Effector CD4-positive, alpha-beta T cell (primary cell): ENCODE data around the gene PCGF3.
"Not testable (repeated sequence)": the region's sequence is repeated elsewhere in the genome, so short reads cannot be mapped to it uniquely, and the experiment has no call there.

Experiments
- DNase-seq: peaks from one replicate; pipeline ENCODE4 v3.0.0-alpha.2; 2020

The PCGF3 gene

DNA sequence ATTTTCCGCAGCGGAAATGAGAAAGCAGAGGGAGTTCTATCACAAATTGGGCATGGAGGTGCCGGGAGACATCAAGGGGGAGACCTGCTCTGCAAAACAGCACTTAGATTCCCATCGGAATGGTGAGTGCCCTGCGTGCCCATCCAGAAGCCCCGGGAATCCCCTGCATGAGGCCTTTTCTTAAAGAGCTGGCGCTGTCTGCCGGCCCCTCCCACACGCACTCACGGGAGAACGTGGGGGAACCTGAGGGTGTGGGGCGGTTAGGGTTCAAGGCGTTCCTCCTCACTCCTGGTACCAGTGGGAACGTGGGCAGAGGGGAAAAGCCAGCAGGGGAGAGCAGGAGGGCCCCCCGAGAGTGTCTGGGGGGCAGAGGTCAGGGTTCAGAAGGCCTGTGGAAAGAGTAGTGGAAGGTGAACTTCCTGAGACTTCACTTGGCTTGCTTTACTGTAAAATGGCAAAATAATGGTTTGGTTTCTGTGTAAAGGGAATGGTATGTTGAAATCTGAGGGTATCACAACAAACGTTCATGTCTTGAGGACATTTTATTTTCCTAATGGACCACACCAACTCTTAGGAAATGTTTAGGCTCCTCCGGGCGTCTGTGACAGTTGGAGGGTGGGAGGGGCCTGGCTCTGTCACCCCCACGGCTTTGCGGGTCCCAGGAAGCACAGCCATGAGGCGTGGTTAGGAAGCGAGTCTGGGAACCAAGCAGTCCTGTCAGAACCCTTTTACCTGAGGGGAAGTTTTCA lies 38.0 kb downstream of the PCGF3 start:
- no peak for DNase-seq

DNA sequence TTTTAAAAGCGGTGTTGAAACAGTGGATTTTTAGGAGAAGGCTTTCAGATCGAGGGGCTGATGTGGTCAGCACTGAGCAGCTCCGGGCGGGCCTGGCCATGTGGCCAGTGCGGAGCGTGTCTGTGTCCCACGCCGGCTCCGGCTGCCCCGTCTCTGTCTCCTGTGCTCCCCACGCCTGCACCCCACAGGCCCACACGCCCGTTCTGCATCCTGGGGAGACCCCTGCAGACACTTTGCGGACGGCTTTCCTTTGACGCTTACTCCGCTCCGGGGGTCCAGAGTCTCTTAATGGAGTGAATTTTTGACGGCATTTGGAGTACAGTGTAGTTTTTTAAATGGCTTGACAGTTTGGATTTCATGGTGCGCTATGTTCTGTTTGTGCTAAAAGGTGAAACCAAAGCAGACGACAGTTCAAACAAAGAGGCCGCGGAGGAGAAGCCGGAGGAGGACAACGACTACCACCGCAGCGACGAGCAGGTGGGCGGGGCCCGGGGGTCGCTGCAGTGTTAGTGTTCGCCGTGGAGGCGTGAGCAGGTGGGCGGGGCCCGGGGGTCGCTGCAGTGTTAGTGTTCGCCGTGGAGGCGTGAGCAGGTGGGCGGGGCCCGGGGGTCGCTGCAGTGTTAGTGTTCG lies 38.7 kb downstream of the PCGF3 start:
- no peak for DNase-seq

DNA sequence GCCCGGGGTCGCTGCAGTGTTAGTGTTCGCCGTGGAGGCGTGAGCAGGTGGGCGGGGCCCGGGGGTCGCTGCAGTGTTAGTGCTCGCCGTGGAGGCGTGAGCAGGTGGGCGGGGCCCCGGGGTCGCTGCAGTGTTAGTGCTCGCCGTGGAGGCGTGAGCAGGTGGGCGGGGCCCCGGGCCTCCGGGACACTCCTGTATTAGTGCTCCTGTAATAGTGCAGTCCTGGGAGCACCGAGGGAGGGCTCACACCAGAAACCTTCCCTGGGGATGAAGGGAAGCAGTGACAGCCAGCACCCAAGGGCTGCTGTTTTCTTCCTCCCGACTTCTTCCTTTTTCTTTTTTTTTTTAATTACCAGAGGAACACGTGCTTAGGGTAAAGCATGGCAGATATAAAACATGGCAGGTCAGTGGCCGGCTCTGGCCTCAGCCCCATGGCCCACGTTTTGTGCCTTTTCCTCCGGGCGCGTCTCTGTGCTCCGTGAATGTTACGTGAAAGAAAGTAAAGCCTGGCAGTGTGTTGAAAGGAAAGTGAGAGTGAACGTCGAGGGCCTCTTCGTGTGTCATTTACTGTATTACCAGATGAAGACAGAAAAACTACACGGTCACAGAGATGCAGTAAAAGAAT lies 42.0 kb downstream of the PCGF3 start:
- DNase-seq = no peak

DNA sequence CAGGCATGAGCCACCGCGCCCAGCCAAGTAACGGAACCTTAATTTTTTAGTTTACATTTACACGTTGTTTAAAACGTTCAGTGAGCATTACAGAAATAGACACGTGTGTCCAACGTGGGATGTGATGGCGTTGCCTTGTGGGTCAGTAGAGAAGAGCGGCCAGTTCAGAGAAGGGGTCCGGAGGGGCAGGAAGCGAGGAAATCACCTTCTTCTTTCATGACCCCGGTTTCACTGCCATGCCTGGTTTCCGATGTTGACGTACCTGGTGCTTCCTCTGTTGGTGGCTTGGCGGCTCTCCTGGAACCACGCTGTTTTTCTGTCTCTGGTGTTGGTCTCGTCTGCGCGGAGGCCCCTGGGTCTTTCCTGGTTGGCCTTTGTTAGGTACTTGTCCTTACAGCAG lies 42.8 kb downstream of the PCGF3 start:
- DNase-seq = no peak

DNA sequence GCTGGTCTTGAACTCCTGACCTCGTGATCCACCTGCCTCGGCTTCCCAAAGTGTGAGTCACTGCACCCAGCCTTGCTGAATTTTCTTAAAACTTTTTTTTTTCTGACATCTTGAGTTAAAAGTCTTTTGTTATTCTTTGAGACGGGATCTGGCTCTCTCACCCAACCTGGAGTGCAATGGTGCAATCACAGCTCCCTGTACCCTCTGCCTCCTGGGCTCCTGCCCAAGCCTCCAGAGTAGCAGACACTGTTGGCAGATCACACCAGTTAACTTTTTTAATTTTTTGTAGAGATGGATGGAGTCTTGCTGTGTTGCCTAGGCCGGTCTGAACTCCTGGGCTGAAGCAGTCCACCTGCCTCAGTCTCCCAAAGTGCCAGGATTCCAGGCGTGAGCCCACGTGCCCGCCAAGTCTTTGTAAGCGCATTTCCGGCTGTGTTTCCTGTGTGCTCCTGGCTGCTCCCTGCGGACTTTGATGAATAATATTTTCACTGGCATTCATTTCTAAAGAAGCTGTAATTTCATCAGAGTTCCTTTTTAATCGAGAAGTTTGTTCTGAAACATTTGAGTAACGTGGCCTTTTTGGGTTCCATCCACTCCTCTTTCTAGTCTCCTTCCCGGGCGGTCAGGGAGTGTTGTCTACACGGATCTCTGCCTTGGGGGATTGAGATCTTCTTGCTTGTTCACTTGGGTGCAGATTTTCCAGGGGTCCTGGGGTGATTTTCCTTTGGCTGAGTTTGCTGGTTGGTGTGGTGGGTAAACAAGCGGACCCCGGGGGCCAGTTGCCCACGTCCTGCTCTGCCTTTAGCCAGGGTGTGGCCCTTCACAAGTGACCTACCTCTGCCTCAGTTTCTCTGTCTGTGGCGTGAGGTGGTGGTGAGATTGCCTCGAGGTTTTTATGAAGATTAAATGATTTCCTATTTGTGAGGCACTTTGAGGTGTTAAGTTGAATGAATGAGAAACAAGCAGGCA lies 44.4 kb downstream of the PCGF3 start:
- no peak for DNase-seq

DNA sequence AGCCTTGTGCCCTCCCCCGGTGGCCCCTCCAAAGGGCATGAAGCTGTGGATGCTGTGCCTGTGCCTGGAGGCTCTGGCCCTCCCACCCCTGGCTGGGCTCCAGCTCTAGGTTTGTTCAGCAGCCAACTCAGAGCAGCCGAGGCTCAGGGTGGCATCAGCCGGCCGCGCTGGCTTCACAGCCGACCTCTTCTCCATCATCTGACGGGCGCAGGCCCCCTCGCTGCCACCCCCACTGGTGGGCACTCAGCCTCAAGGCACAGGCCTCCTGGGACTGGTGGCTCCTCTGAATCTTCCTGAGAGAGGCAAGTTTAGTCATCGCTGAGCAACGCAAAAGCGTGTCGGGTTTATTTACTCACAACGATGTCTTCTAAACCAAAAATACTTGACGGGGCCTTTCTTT lies 46.0 kb downstream of the PCGF3 start:
- no peak for DNase-seq

DNA sequence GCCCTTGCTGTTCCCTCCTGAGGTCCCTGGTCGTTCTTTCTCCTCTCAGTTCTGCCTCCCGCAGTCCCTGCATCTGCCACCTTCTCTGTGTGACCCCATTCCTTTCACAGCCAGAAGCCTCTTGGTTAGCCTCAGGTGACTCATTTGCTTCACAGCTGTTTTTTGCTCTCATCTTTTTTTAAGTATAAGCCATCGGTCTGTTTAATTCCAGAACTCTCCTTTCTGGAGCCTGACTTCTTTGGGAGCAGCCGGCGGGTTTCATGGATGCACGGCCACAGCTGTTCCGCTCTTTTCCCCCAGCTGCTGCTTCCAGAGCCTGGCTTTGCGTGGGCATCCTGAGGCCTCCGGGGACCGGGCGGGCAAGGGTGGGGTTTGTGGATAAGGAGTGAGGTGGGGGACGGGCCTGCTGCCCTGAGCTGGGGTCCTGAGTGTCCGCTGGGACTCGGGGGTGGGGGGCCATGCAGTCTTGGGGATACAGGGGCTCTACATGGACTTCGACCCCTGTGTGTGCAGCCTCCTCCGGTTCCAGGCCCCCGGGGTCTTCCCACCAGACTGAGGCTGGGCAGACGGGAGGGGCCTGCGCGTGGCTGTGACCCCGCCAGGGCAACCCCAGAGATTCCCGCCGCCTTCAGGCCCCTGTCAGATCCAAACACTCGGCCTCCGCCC lies 46.7 kb downstream of the PCGF3 start:
- no peak for DNase-seq

DNA sequence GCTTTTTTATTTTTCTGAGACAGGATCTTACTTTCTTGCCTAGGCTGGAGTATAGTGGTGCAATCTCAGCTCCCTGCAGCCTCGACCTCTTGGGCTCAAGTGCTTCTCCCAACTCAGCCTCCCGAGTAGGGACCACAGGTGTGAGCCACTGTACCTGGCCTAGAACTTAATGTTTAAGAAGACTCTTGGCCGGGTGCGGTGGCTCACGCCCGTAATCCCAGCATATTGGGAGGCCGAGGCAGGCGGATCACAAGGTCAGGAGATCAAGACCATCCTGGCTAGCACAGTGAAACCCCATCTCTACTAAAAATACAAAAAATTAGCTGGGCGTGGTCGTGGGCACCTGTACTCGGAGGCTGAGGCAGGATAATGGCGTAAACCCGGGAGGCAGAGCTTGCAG lies 47.6 kb downstream of the PCGF3 start:
- DNase-seq = not testable (repeated sequence)

DNA sequence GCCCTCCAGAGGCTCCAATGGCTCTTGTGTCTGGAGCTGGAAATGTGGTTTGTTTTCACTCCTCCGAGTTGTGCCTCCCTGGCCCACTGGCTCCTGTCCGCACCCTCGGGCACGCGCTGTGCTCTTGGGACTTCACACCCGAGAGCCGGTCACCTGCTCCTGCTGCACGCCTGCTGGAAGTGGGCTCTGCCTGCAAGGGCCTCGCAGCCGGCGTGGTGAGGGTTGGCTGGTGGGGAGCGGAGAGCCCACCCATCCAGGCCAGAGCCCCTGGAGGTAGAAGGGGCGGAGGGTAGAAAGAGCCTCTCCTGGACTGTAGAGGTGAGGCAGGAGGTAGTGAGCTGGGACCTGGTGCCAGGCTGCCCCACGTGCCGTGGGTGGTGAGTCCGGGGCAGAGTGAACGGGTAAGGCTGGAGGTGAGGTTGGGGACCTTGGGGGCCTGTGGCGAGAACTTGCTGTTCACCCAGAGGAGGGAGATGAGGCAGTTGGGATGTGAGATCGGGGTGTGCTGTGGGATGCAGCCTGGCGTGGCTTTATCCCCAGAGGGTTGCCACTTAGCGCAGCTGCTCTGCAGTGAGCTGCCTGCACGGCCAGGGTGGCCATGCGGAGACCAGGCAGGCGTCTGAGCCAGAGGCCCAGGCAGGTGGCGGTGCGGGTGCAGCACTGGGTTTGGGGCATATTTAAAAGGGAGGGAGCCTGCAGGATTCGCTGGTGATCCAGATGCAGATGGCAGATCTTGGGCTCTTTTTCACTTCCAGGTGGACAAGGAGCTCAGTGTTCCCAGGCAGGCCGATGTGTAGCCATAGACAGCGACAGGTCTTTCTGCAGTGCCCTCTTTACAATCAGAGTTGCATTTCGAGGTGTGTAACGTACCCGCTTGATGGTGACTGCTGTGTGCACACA lies 48.8 kb downstream of the PCGF3 start:
- DNase-seq = no peak

DNA sequence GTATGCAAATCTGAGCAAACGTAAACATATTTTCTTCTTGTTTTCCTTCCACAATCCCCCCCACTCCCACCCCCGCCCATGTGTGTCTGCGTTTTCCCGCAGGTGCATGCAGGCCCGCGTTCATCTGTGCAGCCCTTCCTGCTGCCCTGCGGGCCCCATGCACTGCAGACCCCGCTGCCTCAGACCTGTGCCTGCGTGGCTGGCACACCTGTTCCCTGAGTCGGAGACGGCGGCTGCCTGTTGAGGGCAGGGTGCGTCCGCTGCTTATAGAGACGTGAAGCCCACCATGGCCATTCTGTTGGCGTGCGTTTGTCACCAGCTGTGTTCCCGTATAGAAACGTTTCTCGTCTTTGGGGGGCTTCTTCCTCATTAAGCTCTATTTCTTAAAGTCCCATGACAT lies 51.5 kb downstream of the PCGF3 start:
- no peak for DNase-seq

DNA sequence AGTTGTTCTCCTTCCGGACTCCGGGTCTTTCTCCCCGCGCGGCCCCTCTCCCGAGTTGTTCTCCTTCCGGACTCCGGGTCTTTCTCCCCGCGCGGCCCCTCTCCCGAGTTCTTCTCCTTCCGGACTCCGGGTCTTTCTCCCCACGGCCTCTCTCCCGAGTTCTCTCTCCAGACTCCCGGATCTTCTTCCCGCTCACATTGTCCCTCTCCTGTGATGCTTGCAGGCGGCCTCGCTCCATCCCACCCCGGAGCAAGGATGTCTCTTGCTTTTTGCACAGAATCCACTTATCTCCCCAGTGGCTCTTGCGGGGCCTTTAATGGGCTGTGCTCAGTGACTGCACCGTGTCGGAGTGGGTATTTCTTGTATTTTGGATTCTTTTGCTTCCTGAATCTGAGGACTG lies 54.2 kb downstream of the PCGF3 start:
- DNase-seq = not testable (repeated sequence)

DNA sequence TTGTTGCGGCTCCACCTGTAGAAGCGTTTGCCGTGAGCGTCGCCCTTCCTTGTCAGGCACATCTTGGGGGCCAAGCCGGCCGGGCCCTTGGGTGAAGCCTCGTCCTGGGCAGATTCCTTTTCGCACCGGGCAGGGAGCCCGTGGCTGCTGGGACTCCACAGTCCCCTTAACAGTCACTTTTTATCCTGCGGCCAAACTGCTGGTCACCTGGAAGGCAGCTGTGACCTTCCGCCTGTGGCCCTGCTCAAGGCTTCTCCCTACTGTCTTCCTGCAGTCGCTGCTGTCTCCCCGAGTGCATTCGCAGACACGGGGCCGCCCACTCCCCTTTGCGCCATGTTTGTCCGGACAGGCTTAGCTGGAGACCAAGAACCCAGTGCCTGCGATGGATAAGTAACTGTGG lies 55.0 kb downstream of the PCGF3 start:
- DNase-seq = no peak

DNA sequence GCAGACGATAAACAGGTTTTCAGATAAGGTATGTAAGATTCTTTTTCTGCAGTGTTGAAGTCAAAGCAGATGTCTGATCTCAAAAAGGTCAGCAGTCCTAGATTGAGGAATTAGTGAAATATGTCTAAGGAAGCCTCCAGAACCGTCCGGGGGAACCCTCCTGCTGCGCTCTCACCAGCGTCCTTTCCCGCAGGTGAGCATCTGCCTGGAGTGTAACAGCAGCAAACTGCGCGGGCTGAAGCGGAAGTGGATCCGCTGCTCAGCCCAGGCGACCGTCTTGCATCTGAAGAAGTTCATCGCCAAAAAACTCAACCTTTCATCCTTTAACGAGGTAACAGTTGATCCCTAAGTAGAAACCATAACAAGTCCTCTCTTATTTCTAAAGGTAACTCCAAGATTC lies 55.5 kb downstream of the PCGF3 start:
- no peak for DNase-seq

DNA sequence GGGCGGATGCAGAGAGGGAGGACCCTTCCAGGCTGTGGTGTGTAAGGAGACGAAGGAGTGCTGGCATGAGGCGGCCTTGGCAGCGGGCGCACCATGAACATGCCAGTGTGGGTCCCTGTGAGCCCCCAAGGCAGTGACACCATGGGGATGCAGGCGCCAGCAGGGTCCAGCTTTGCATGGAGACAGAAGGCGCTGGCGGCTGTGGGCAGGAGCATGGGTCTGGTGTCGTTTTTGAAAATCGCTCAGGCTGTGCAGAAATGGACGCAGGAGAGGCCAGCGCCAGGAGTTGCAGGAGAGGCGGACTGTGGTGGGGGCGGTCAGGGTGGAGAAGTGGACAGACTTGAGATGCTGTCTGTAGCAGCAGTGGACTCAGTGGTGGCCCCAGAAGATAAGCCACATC lies 56.1 kb downstream of the PCGF3 start:
- DNase-seq = no peak

DNA sequence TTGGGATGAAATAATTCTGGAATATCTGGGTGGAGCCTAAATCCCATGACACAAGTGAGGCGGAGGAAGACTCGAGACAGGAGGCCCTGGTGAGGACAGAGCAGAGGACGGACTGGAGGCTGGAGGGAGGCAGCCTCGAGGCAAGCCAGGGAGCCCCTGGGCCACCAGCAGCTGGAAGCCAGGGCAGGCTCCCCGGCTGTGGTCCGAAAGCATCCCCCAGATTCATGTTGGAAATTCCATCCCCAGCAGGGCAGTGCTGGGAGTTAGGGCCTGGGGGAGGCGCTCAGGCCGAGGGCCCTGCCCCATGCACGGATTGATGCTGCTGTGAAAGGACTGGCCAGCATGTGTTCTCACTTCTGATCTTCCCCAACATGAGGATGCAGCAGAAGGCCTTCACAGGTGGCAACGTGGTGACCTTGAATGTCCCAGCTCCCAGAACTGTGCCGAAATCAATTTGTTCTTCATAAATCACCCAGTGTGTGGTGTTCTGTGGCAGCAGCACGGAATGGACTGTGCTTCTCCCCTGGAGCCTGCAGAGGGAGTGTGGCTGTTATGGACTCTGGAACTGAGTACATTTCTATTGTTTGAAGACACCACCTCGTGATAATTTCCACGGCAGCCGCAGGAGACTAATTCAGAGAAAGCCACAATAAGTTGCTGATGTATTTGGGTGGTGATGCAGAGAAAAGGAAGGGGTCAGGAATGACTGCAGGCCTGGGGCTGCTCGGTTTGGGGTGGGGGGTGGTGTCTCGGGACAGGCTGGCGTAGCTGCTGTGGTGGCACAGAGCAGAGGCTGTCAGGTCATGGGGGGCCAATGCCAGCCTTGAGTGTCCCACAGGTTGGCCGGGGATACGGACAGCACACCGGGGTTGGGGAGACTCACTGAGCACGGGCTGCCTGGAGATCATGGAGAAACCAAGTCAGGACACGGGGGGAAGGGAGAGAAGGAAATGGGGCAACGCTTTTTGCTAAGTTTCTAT lies 56.9 kb downstream of the PCGF3 start:
- DNase-seq = no peak

DNA sequence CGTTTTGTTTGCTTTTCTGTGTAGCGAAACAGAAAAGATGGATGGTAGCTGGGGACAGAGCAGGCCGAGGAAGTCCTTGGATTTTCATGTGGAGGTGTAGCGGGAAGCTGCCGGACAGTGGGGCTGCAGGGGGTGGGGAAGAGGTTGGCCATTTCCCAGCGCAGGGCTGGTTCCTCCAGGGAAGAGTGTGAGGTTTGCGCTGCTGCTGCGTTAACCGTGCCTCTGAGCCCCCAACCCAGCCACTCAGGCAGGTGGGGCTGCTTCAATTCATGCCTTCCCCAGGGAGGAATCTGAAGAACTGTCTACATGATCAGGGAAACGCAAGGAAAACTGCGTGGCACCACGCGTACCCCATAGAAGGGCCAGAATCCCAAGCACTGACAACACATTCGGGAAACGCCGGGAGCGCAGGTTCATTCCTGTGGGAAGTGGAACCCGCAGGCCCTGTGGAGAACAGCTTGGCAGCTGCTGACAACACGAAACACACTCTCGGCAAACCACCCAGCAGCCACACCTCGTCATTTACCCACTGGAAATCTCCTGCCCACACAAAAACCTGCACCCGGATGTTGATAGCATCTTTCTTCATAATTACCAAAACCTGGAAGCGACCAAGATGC lies 57.7 kb downstream of the PCGF3 start:
- no peak for DNase-seq

DNA sequence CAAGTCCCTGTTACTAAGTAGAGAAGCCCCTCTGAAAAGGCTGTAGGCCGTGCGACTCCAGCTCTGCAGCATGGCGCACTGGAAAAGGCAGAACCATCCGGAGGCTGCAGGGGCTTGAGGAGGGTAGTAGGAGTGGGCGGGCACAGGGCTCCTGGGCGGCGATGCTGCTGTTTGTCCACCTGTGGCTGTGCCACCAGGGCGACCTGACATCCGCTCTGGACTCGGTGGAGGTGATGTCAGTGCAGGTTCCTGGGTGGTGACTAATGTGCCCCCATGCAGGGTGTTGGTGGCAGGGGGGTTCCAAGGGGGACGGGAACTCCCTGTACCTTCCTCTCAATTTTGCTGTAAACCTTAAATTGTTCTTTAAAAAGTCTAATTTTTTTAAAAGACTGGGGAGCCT lies 58.3 kb downstream of the PCGF3 start:
- no peak for DNase-seq

DNA sequence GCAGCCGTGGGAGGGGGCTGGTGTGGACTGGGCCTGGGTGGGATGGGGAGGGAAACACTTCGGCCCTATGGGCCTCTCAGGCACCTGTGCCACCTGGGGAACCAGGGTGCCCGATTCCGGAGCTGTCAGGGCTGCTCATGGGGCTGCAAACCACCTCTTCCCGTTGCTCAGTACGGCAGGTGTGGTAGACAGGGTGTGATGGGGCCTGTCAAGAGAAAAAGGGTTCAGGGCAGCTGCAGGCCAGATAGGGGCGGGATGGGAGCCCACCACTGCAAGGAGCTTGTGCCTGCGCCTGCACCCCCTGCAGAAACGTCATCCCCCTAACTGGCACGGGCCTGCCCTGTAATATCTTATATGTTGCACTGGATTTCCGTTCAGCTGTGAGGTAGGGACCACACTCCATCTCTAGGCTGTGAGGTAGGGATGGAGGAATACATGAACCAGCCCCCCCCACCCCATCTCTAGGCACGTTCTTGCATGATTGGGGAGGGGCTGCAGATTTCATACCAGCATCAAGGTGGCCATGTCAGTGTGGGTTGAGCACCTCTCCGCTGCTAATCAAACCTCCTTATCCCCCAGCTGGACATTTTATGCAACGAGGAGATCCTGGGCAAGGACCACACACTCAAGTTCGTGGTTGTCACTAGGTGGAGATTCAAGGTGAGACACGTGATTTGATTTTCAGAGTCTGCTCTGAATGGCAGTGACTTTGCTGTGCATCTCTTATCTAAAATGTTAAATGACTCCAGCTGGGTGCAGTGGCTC lies 59.0 kb downstream of the PCGF3 start:
- DNase-seq = no peak

DNA sequence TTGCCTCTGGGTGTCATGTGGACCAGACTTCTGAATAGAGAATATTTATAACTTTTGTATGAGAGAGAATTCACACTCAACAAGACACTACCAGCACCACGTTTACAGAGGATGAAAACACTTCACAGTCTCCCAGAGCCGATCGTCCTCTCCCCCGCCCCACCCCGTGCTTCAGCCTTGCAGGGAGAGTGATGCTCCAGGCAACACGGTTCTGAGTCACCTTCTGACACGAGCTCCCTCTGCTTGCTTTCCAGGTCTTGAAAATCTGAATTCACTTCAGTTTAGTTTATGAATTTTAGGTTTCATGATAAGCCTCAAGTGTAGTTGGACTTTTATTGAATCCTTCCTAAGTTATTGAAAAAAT lies 60.5 kb downstream of the PCGF3 start:
- no peak for DNase-seq
